Activated CD4-positive, alpha-beta memory T cell treated with anti-CD3 and anti-CD28 coated beads, Interleukin-2, amount 10 ng/mL, durations not matched to agents 7 days and 5 days (primary cell): ENCODE data around the gene AKT2. TPM values are rescaled to one million over a fixed set of nuclear protein-coding genes. Genes with fewer than 3 reads are reported as not detected.

Experiments used
- CTCF ChIA-PET: fragments of 350-600 bp; sonication (Branson Sonifier 250); formaldehyde crosslinking; loops from one replicate; lab custom pipeline; 2021; ENCODE audit warnings: antibody characterized with exemption, inconsistent platforms; lab: Charles Lee
- POLR2A ChIA-PET: fragments of 350-600 bp; sonication (Branson Sonifier 250); formaldehyde crosslinking; loops from one replicate; lab custom pipeline; 2021; ENCODE audit warnings: antibody characterized with exemption; lab: Charles Lee
- DNase-seq: peaks from one replicate; pipeline ENCODE4 v3.0.0-alpha.2; 2020
- H3K27ac Mint-ChIP-seq: one replicate; pipeline ENCODE4 v1.8.0; 2021; ENCODE audit warnings: mild to moderate bottlenecking, mixed read lengths
- H3K27me3 Mint-ChIP-seq: one replicate; pipeline ENCODE4 v1.8.0; 2021; ENCODE audit warnings: mixed read lengths
- H3K36me3 Mint-ChIP-seq: one replicate; pipeline ENCODE4 v1.8.0; 2021; ENCODE audit warnings: low read depth, mixed read lengths
- H3K4me1 Mint-ChIP-seq: one replicate; pipeline ENCODE4 v1.8.0; 2021; ENCODE audit warnings: mixed read lengths
- H3K4me3 Mint-ChIP-seq: one replicate; pipeline ENCODE4 v1.8.0; 2021; ENCODE audit warnings: mild to moderate bottlenecking, mixed read lengths
- H3K9me3 Mint-ChIP-seq: one replicate; pipeline ENCODE4 v1.8.0; 2021; ENCODE audit warnings: mixed read lengths
- total RNA-seq, 2 experiments: library from RNA; stranded (reverse); gene quantifications; one replicate each; pipeline ENCODE4 v1.2.3, GENCODE V29; 2021

Gene AKT2
- total RNA-seq, 2 experiments from 2014 or later, result 142 to 150 TPM

GRCh38 chr19:40266912-40267600, 18.1 kb downstream of the AKT2 start:
- Mint-ChIP-seq H3K27ac (no peak overlapping the region), H3K4me3 (no peak overlapping the region), H3K36me3 (peaks cover 28% of the 10 kb centered on the region), H3K4me1 (peaks cover 4% of the 10 kb centered on the region), H3K27me3 (no peaks in the 10 kb centered on the region), H3K9me3 (no peaks in the 10 kb centered on the region)
- no peak for DNase-seq
- ChIA-PET CTCF (no interaction called here), POLR2A (no interaction called here)

- no peaks in the 10 kb centered on the region for H3K27me3 Mint-ChIP-seq
- peaks cover 32% of the 10 kb centered on the region for H3K36me3 Mint-ChIP-seq
- H3K27ac Mint-ChIP-seq, result no peak overlapping the region
- DNase-seq, result no peak
- H3K4me1 Mint-ChIP-seq, result no peaks in the 10 kb centered on the region
- no peak overlapping the region for H3K4me3 Mint-ChIP-seq
- POLR2A ChIA-PET, result no interaction called here
- CTCF ChIA-PET, result no interaction called here
- H3K9me3 Mint-ChIP-seq, result no peaks in the 10 kb centered on the region
Observed at GRCh38 chr19:40266119-40266518, 19.0 kb downstream of the AKT2 start.

DNA sequence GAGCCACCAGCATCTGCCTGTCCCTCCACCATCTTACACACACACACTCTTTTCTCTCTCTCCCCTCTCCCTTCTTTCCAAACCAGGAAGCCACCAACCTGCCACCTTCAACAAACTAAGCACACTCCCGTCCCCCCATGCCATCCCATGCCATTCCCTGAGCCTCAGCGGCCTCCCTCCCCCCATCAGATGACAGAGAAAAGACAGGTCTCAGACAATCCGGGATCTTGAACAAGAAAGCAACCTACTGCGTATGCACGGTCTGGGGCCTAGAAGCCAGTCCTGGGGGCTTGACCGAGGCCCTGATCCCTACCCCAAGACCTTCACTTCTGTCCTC, 19.4 kb downstream of the AKT2 start:
- CTCF ChIA-PET, result no interaction called here
- DNase-seq, result no peak
- Mint-ChIP-seq H3K4me1 (no peaks in the 10 kb centered on the region), H3K9me3 (no peaks in the 10 kb centered on the region), H3K27ac (no peak overlapping the region), H3K4me3 (no peak overlapping the region), H3K27me3 (no peaks in the 10 kb centered on the region), H3K36me3 (peaks cover 33% of the 10 kb centered on the region)
- POLR2A ChIA-PET, result interaction anchor here (1.7 kb wide), 1 partner anchor 13 kb away, joined by 4 read pairs; no protein-coding TSS in a partner anchor

DNA sequence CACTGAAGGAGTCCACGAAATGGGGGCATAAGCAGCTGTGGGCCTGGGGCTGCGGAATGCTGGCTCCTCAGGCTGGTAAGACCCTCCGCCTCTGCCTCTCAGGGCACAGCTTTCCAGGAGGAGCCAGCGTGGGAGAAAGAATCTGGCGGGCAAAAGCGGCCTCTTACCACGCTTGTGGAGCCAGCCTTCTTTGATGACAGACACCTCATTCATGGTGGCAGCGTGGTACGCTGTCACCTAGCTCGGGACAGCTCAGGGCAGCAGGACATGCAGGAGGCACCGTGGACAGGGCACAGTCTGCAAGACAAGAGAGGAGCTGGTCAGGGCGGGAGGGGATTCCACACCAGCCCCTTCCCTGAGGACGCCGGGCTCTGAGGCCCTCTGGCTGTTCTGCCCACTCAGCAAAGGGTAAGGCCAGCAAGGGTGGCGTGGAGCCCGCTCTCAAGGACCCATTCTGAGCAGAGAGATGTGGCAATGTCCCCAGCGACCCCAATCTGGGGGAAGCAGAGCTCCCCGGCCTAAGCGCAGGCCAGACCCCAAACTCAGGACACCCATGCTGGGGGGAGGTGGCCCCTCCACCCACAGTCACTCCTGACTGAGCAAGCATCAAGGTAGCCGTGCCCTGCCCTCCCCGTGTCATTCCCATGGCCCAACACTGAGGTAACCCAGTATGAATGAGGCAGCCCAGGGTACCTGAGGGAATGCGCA, 19.9 kb downstream of the AKT2 start:
- H3K27me3 Mint-ChIP-seq, result no peaks in the 10 kb centered on the region
- H3K9me3 Mint-ChIP-seq, result no peaks in the 10 kb centered on the region
- no peak overlapping the region for H3K27ac Mint-ChIP-seq
- DNase-seq, result no peak
- no peaks in the 10 kb centered on the region for H3K4me1 Mint-ChIP-seq
- ChIA-PET CTCF (no interaction called here), POLR2A (interaction anchor here (1.7 kb wide), 1 partner anchor 14 kb away, joined by 4 read pairs; no protein-coding TSS in a partner anchor)
- no peak overlapping the region for H3K4me3 Mint-ChIP-seq
- peaks cover 34% of the 10 kb centered on the region for H3K36me3 Mint-ChIP-seq

GRCh38 chr19:40264314-40265054, 20.7 kb downstream of the AKT2 start:
- Mint-ChIP-seq H3K27me3 (no peaks in the 10 kb centered on the region), H3K4me1 (no peaks in the 10 kb centered on the region), H3K27ac (no peak overlapping the region), H3K36me3 (peaks cover 31% of the 10 kb centered on the region), H3K4me3 (no peak overlapping the region), H3K9me3 (no peaks in the 10 kb centered on the region)
- CTCF ChIA-PET, result no interaction called here
- POLR2A ChIA-PET, result interaction anchor here (1.7 kb wide), 1 partner anchor 15 kb away, joined by 4 read pairs; no protein-coding TSS in a partner anchor
- DNase-seq, result no peak

GRCh38 chr19:40263440-40264313, 21.5 kb downstream of the AKT2 start:
- H3K36me3 Mint-ChIP-seq, result peaks cover 31% of the 10 kb centered on the region
- ChIA-PET CTCF (no interaction called here), POLR2A (interaction anchor here (1.7 kb wide), 1 partner anchor 15 kb away, joined by 4 read pairs; no protein-coding TSS in a partner anchor)
- H3K4me1 Mint-ChIP-seq, result no peaks in the 10 kb centered on the region
- no peaks in the 10 kb centered on the region for H3K27me3 Mint-ChIP-seq
- no peak overlapping the region for H3K27ac Mint-ChIP-seq
- no peak overlapping the region for H3K4me3 Mint-ChIP-seq
- no peak for DNase-seq
- H3K9me3 Mint-ChIP-seq, result no peaks in the 10 kb centered on the region

DNA sequence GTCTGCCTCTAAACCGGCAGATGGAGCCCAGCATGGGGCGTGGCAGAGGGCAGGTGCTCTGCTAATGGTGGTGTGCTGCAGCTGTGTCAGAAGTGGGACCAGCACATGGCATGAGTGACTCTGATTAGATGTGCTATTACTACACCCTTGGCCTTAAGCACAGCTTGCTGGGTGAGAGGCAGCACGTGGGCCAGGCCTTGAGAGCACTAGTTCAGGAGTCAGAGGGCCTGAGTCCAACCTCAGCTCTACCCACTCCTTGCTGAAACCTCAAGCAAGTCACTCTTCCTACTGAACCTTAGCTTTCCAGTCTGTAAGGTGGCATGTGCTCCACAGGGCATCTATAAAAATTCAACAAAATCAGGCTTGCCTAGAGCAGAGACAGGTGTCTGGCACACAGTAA, 22.7 kb downstream of the AKT2 start:
- Mint-ChIP-seq H3K4me1 (no peaks in the 10 kb centered on the region), H3K4me3 (no peak overlapping the region), H3K27ac (no peak overlapping the region), H3K9me3 (no peaks in the 10 kb centered on the region), H3K36me3 (peaks cover 33% of the 10 kb centered on the region), H3K27me3 (no peaks in the 10 kb centered on the region)
- ChIA-PET POLR2A (no interaction called here), CTCF (no interaction called here)
- DNase-seq, result no peak

GRCh38 chr19:40261631-40262030, 23.5 kb downstream of the AKT2 start:
- H3K27ac Mint-ChIP-seq, result no peak overlapping the region
- no peaks in the 10 kb centered on the region for H3K9me3 Mint-ChIP-seq
- ChIA-PET POLR2A (no interaction called here), CTCF (no interaction called here)
- H3K27me3 Mint-ChIP-seq, result no peaks in the 10 kb centered on the region
- DNase-seq, result no peak
- H3K4me1 Mint-ChIP-seq, result no peaks in the 10 kb centered on the region
- peaks cover 37% of the 10 kb centered on the region for H3K36me3 Mint-ChIP-seq
- no peak overlapping the region for H3K4me3 Mint-ChIP-seq

- H3K27ac Mint-ChIP-seq, result no peak overlapping the region
- no peak overlapping the region for H3K4me3 Mint-ChIP-seq
- DNase-seq, result no peak
- ChIA-PET CTCF (no interaction called here), POLR2A (no interaction called here)
- no peaks in the 10 kb centered on the region for H3K4me1 Mint-ChIP-seq
- H3K36me3 Mint-ChIP-seq, result peaks cover 36% of the 10 kb centered on the region
- no peaks in the 10 kb centered on the region for H3K27me3 Mint-ChIP-seq
- no peaks in the 10 kb centered on the region for H3K9me3 Mint-ChIP-seq
Observed at GRCh38 chr19:40257096-40257517, 28.0 kb downstream of the AKT2 start.

GRCh38 chr19:40256512-40256911, 28.6 kb downstream of the AKT2 start:
- DNase-seq, result no peak
- no peaks in the 10 kb centered on the region for H3K27me3 Mint-ChIP-seq
- ChIA-PET POLR2A (no interaction called here), CTCF (no interaction called here)
- no peaks in the 10 kb centered on the region for H3K9me3 Mint-ChIP-seq
- peaks cover 35% of the 10 kb centered on the region for H3K36me3 Mint-ChIP-seq
- no peak overlapping the region for H3K4me3 Mint-ChIP-seq
- no peaks in the 10 kb centered on the region for H3K4me1 Mint-ChIP-seq
- H3K27ac Mint-ChIP-seq, result no peak overlapping the region

- no peaks in the 10 kb centered on the region for H3K27me3 Mint-ChIP-seq
- H3K4me3 Mint-ChIP-seq, result no peak overlapping the region
- ChIA-PET POLR2A (no interaction called here), CTCF (no interaction called here)
- H3K36me3 Mint-ChIP-seq, result peaks cover 36% of the 10 kb centered on the region
- no peaks in the 10 kb centered on the region for H3K9me3 Mint-ChIP-seq
- H3K27ac Mint-ChIP-seq, result no peak overlapping the region
- no peaks in the 10 kb centered on the region for H3K4me1 Mint-ChIP-seq
- no peak for DNase-seq
Observed at GRCh38 chr19:40255619-40256166, 29.5 kb downstream of the AKT2 start.

- Mint-ChIP-seq H3K27me3 (no peaks in the 10 kb centered on the region), H3K36me3 (peaks cover 38% of the 10 kb centered on the region), H3K4me1 (no peaks in the 10 kb centered on the region), H3K9me3 (no peaks in the 10 kb centered on the region), H3K27ac (no peak overlapping the region), H3K4me3 (no peak overlapping the region)
- DNase-seq, result no peak
- ChIA-PET CTCF (no interaction called here), POLR2A (no interaction called here)
Observed at GRCh38 chr19:40254714-40255418, 30.3 kb downstream of the AKT2 start.
